SH-SY5Y (cell line): Measurements from ENCODE around the gene ADAMTS17.

Experiments
- GATA2 ChIP-seq: IDR thresholded peaks from 2 replicates; pipeline ENCODE4 v1.6.1; 2011; ENCODE audit warnings: mild to moderate bottlenecking, low read depth, low read length
- GATA3 ChIP-seq: IDR thresholded peaks from 2 replicates; pipeline ENCODE4 v1.6.1; 2011; ENCODE audit warnings: low read depth, mild to moderate bottlenecking, low read length, moderate library complexity

DNA sequence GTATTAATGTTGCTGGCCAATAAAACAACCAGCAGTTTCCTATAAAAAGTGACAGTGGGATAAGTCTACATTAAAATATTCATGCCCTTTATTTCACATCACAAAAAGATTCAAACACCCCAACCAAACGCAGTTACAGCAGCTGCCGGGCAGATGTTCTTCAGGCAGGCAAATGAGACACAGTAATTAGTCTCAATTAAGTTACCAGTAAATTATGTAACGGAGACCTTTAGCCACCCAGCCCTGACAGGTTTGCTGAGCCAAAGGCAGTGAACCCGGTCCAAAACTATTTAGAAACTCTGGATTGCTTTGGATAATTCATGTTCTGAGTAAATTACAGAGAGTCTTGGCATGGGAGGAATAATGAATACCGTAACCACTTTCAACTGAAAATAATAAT lies 319.4 kb downstream of the ADAMTS17 start:
- no peak for TF ChIP-seq GATA2
- TF ChIP-seq GATA3 = no peak
